CD4-positive, alpha-beta T cell (primary cell): ENCODE data around the gene TMEM139. TPM values are rescaled to one million over a fixed set of nuclear protein-coding genes. Genes with fewer than 3 reads are reported as not detected.

Experiments
- ATAC-seq: fragments of 200-7000 bp; cut with Tn5 transposase; one replicate; pipeline ENCODE4 v1.10.0; 2022; ENCODE audit warnings: mild to moderate bottlenecking; ENCODE audit not compliant: poor library complexity
- CTCF ChIA-PET: fragments of 350-600 bp; sonication (Branson Sonifier 250); formaldehyde crosslinking; loops from one replicate; lab custom pipeline; 2021; ENCODE audit warnings: antibody characterized with exemption, inconsistent platforms; lab: Charles Lee
- POLR2A ChIA-PET: fragments of 350-600 bp; sonication (Branson Sonifier 250); formaldehyde crosslinking; loops from one replicate; lab custom pipeline; 2021; ENCODE audit warnings: antibody characterized with exemption, inconsistent platforms; lab: Charles Lee
- DNase-seq, 14 experiments: peaks; one replicate each; pipeline ENCODE4 v3.0.0-alpha.2; 2013 to 2020; ENCODE audit warnings: mixed read lengths in 2 of 14
- H3K27ac ChIP-seq, 2 donors: one replicate each; pipeline versions ENCODE4 v1.5.1 to v1.7.0; 2013; ENCODE audit warnings: low read length in 2 of 2, low read depth in 1 of 2, mild to moderate bottlenecking in 1 of 2
- H3K27me3 ChIP-seq, 2 experiments: 1 replicate in 1 of 2; 2 replicates in 1 of 2; pipeline versions ENCODE4 v1.6.1 to v1.7.0; 2013; ENCODE audit warnings: low read length in 2 of 2, control low read depth in 1 of 2, mild to moderate bottlenecking in 1 of 2, moderate library complexity in 1 of 2; ENCODE audit not compliant: insufficient read depth in 2 of 2, control insufficient read depth in 1 of 2
- H3K36me3 ChIP-seq: one replicate; pipeline ENCODE4 v1.6.1; 2013; ENCODE audit warnings: low read length, control low read depth; ENCODE audit not compliant: insufficient read depth
- H3K4me1 ChIP-seq: one replicate; pipeline ENCODE4 v1.6.1; 2013; ENCODE audit warnings: low read length, control low read depth; ENCODE audit not compliant: insufficient read depth
- H3K4me3 ChIP-seq: one replicate; pipeline ENCODE4 v1.5.1; 2013; ENCODE audit warnings: mild to moderate bottlenecking, low read length, moderate library complexity
- H3K9me3 ChIP-seq, 2 experiments: 1 replicate in 1 of 2; 2 replicates in 1 of 2; pipeline versions ENCODE4 v1.6.1 to v1.7.0; 2013; ENCODE audit warnings: low read length in 2 of 2, mild to moderate bottlenecking in 2 of 2, control low read depth in 1 of 2, moderate library complexity in 1 of 2; ENCODE audit not compliant: control insufficient read depth in 1 of 2, insufficient read depth in 1 of 2
- H3K27ac Mint-ChIP-seq: one replicate; pipeline ENCODE4 v1.8.0; 2020; ENCODE audit warnings: mixed read lengths
- H3K27me3 Mint-ChIP-seq: one replicate; pipeline ENCODE4 v1.8.0; 2021; ENCODE audit warnings: mixed read lengths
- H3K36me3 Mint-ChIP-seq: one replicate; pipeline ENCODE4 v1.8.0; 2021; ENCODE audit warnings: low read depth, mixed read lengths
- H3K4me1 Mint-ChIP-seq: one replicate; pipeline ENCODE4 v1.8.0; 2021; ENCODE audit warnings: low read depth, mixed read lengths
- H3K4me3 Mint-ChIP-seq: one replicate; pipeline ENCODE4 v1.8.0; 2020; ENCODE audit warnings: mild to moderate bottlenecking, mixed read lengths
- H3K9me3 Mint-ChIP-seq: one replicate; pipeline ENCODE4 v1.8.0; 2020; ENCODE audit warnings: mixed read lengths
- CTCF ChIP-seq: fragments of 200-600 bp; IDR thresholded peaks from one replicate; pipeline ENCODE4 v1.8.0; 2022; ENCODE audit warnings: antibody characterized with exemption, mild to moderate bottlenecking
- intact Hi-C, 2 experiments: fragments of 100-400 bp; cut with DNase I in 1 of 2; cut with micrococcal nuclease in 1 of 2; formaldehyde crosslinking; loops; one replicate each; pipeline versions ENCODE4 v1.15.1 to v1.9.0; 2023 to 2025; cut with DNase I, micrococcal nuclease
- total RNA-seq, 174 experiments: library from RNA in 2 of 174; stranded (reverse) in 2 of 174; gene quantifications; one replicate each; pipeline ENCODE4 v1.2.3 and lab custom pipeline; 2021 to 2026

Gene TMEM139
- total RNA-seq, 2 experiments from 2014 or later: 0.20 to 0.27 TPM

GRCh38 chr7:143323653-143324052, 38.9 kb downstream of the TMEM139 start:
- Histone ChIP-seq H3K9me3 (no peaks in the 10 kb centered on the region), H3K4me3 (no peak overlapping the region), H3K4me1 (no peaks in the 10 kb centered on the region), H3K36me3 (no peaks in the 10 kb centered on the region), H3K27ac (no peak overlapping the region), H3K27me3 (no peaks in the 10 kb centered on the region)
- no peak overlapping the region for H3K4me3 Mint-ChIP-seq
- POLR2A ChIA-PET: no interaction called here
- TF ChIP-seq CTCF: no peak
- no peak overlapping the region for H3K27ac Mint-ChIP-seq
- no peaks in the 10 kb centered on the region for H3K36me3 Mint-ChIP-seq
- no peak for ATAC-seq
- no peaks in the 10 kb centered on the region for H3K9me3 Mint-ChIP-seq
- no peak for DNase-seq
- intact Hi-C loops: no loop called here
- no peaks in the 10 kb centered on the region for H3K27me3 Mint-ChIP-seq
- CTCF ChIA-PET: no interaction called here
- peaks cover 9% of the 10 kb centered on the region for H3K4me1 Mint-ChIP-seq

- no peaks in the 10 kb centered on the region for H3K9me3 ChIP-seq
- H3K4me3 ChIP-seq: no peak overlapping the region
- Mint-ChIP-seq H3K36me3 (no peaks in the 10 kb centered on the region), H3K4me3 (no peak overlapping the region), H3K9me3 (no peaks in the 10 kb centered on the region), H3K27me3 (no peaks in the 10 kb centered on the region), H3K27ac (no peak overlapping the region), H3K4me1 (peaks cover 9% of the 10 kb centered on the region)
- ChIA-PET CTCF (interaction anchor here (1.4 to 2.1 kb wide), 2 partner anchors 12 to 85 kb away, joined by 4 to 5 read pairs; no protein-coding TSS in a partner anchor), POLR2A (no interaction called here)
- no peaks in the 10 kb centered on the region for H3K36me3 ChIP-seq
- no peak overlapping the region for H3K27ac ChIP-seq
- intact Hi-C loops: no loop called here
- ATAC-seq (no peak), DNase-seq (peak in 1 of 14 experiments; percentile 11)
- no peak for TF ChIP-seq CTCF
- H3K27me3 ChIP-seq: no peaks in the 10 kb centered on the region
- H3K4me1 ChIP-seq: no peaks in the 10 kb centered on the region
These were observed 40.5 kb downstream of the TMEM139 start for GRCh38 chr7:143325240-143325639.

GRCh38 chr7:143327903-143328302, 43.1 kb downstream of the TMEM139 start:
- no peak overlapping the region for H3K27ac Mint-ChIP-seq
- POLR2A ChIA-PET: no interaction called here
- no peaks in the 10 kb centered on the region for H3K36me3 Mint-ChIP-seq

More at GRCh38 chr7:143327903-143328302, 43.1 kb downstream of the TMEM139 start:
- H3K4me3 ChIP-seq: no peak overlapping the region
- H3K9me3 ChIP-seq: no peaks in the 10 kb centered on the region
- intact Hi-C loops: no loop called here
- CTCF ChIA-PET: no interaction called here
- ATAC-seq (no peak), DNase-seq (no peak)
- no peak overlapping the region for H3K27ac ChIP-seq
- TF ChIP-seq CTCF: no peak
- H3K4me1 ChIP-seq: no peaks in the 10 kb centered on the region
- H3K27me3 ChIP-seq: no peaks in the 10 kb centered on the region
- H3K4me3 Mint-ChIP-seq: no peak overlapping the region
- no peaks in the 10 kb centered on the region for H3K36me3 ChIP-seq
- H3K27me3 Mint-ChIP-seq: peaks cover 4% of the 10 kb centered on the region
- H3K9me3 Mint-ChIP-seq: no peaks in the 10 kb centered on the region
- H3K4me1 Mint-ChIP-seq: peaks cover 9% of the 10 kb centered on the region
